LHCN-M2 (cell line): Measurements from ENCODE around the gene MACF1. TPM values are rescaled to one million over a fixed set of nuclear protein-coding genes. Genes with fewer than 3 reads are reported as not detected.

Source experiments
- DNase-seq: peaks from one replicate; pipeline ENCODE4 v3.0.0-alpha.2; 2012; ENCODE audit warnings: low read depth
- total RNA-seq: library from RNA; depleted of rRNA; stranded (reverse); fragments of >200 nt; gene quantifications from 2 replicates; pipeline ENCODE4 v1.2.3, GENCODE V29; 2014

MACF1 gene
- total RNA-seq, 1 experiment from 2014 or later, result 366 TPM

DNA sequence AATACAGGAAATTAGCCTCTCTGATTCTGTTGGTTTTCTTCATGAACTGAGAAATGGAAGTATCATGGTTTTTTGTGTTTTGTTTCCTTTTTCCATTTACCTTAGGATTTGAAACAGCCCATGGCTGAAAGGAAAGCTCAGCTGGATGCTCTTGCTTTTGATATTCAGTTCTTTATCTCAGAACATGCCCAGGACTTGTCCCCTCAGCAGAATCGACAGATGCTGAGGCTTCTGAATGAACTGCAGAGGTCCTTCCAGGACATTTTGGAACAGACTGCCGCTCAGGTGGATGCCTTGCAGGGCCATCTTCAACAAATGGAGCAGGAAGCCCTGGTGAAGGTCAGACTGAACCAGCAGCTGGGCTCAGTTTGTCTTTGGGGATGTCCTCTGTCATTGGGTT is 142.4 kb downstream of the MACF1 start:
- DNase-seq, result no peak

DNA sequence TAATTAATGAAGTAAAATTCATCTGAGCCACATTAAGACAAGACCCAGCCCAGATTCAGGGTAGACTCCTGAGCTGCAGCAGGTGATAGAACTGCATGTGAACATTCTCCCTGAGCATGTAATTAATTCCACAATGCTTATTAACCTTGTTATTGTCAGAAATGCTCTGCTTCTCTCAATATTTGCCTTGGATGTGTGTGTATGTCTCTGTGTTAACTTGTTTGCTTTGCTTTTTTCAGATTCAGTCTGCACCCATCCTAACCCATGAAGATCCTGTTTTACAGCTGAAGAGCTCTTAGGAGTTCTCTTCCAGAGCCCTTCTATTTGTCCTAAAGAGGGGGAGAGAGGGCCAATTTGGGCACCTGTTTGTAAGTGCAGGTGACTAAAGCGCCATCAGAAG is 143.8 kb downstream of the MACF1 start:
- DNase-seq, result no peak

DNA sequence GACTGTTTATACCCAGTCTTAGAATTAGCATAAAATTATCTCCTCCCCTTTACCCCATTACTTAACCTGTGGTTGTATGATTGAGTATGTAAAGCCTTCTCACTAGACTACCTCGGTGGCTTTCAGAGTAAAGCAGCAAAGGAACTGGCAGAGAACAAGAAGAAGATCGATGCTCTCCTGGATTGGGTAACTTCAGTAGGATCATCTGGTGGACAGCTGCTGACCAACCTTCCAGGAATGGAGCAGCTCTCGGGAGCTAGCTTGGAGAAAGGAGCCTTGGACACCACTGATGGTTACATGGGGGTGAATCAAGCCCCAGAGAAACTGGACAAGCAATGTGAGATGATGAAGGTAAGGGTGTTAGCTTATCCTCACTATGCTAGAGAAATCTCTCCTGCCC is 148.4 kb downstream of the MACF1 start:
- peak; percentile 19 for DNase-seq

DNA sequence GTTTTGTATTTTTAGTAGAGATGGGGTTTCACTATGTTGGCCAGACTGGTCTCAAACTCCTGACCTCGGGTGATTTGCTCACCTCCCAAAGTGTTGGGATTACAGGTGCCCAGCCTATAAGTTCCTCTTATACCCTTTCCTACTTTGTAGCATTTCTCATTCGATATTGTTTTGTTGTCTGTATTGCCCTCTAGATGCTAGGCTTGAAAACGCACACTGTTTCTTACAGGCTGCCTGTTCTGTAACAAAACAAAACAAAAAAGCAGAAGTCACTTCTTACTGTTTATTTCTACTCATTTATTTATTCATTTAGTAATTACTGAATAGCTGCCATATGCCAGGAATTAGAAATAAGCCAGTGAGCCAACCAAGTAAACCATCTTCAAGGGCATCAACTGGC is 150.1 kb downstream of the MACF1 start:
- no peak for DNase-seq

DNA sequence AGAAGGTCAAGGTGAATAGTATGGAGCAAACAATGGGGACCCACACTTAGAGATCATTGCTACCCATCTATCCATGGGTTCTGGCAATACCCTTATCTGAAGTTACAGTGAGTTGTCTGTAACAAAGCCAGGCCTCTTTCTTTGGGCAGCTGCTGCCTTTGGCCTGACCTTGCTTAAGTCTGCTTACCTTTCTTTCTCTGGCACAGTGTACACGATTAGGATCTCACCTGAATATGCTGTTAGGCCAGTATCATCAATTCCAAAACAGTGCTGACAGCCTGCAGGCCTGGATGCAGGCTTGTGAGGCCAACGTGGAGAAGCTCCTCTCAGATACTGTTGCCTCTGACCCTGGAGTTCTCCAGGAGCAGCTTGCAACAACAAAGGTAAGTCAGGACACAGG is 154.0 kb downstream of the MACF1 start:
- DNase-seq, result no peak

DNA sequence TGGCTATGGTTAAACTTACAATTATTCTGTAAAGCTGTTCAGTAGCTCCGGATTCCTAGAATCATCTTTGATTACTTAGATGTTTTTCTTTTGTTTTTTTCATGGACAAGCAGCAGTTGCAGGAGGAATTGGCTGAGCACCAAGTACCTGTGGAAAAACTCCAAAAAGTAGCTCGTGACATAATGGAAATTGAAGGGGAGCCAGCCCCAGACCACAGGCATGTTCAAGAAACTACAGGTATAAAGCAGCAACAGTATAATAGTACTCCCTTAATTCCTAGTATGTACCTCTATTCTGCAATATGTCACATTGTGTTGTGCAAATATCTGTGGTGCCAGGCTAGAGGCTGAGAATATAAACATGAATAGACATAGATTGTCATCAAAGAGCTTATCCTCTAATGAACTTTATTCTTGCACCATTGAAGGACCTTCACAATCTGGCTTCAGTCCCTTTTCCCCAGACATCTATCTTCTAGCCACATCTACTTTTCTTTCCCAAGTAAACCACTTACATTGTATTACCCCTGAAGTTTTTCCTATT is 154.6 kb downstream of the MACF1 start:
- no peak for DNase-seq

DNA sequence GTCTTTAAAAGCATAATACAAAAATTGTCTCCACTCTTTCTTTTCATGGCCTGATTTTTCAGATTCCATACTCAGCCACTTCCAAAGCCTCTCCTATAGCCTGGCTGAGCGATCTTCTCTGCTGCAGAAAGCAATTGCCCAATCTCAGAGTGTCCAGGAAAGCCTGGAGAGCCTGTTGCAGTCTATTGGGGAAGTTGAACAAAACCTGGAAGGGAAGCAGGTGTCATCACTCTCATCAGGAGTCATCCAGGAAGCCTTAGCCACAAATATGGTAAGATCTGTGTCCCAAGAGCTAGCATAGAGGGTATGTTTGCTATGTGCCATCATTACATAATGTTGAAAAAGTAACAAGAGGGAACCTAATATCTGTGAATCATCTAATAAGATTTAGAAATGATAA is 156.2 kb downstream of the MACF1 start:
- peak; percentile 33 for DNase-seq

DNA sequence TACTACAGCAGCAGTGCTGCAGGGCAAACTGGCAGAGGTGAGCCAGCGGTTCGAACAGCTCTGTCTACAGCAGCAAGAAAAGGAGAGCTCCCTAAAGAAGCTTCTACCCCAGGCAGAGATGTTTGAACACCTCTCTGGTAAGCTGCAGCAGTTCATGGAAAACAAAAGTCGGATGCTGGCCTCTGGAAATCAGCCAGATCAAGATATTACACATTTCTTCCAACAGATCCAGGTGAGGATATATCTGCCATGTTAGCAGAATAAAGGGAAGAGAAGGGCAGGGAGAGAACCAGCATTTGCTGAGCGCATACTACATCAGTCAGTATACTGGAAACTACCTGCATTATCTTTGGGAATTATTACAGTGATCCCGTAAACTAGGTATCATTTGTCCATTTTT is 157.0 kb downstream of the MACF1 start:
- DNase-seq, result no peak

DNA sequence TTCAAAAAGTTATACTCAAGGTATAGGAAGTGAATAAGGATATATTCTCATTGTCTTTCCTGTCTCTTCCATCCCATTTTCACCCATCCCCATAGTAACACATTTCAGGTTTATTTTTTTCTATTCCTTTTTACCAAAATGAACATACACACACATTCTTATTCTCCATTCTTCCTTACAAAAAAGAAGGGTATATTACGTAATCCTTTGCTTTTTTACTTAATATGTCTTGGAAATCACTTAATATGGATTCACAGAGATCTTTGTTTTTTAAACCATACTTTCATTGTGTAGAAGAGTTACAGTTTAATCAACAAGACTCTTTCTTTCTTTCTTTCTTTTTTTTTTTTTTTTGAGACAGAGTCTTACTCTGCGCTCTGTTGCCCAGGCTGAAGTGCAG is 158.8 kb downstream of the MACF1 start:
- no peak for DNase-seq

DNA sequence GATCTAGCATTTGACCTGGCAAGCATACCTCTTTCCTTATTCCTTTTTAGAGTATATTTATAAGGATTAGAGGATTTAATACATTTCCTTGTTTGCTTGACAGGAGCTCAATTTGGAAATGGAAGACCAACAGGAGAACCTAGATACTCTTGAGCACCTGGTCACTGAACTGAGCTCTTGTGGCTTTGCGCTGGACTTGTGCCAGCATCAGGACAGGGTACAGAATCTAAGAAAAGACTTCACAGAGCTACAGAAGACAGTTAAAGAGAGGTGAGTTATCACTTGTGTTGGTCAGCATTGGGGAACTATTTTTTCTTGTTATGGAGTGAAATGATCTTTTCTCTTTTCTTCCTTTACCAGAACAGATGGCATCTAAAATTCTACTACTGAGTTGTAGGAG is 163.6 kb downstream of the MACF1 start:
- DNase-seq, result no peak

DNA sequence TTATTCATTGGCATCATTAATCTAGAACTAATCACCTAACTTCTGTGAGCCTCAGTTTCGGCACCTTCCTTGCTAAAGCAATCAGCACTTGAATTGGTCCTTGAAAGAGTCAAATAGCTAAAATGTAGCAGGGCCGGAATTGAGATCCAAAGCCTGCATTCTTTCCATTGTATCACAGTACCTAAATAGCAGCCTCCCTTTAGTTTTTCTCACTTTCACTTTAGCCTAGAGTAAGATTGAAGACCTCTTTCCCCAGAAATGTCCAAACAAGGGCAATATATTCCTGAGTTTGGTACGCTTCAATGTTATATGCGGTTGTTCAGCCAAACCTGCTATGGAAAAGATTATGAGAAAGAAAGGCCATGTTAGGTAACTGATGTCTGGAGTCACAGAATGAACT is 165.1 kb downstream of the MACF1 start:
- DNase-seq, result no peak

DNA sequence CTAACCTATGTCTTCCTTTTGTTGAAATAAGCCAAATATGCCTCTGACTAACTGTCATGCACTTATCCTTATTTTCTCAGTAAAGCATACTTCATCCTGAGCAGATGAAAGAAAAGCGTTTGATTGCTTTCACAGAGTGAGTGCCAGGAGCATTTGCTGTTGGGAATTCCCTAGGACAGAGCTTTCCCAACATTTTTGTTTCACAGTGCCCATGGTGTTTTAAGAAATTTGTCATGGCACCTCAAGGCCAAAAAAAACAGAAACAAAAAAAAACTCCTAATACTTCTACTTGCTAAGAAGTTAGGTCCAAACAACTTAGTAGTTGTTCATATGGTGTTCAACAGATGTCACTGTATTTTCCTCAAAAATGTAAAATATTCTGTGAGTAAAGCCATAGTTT is 166.1 kb downstream of the MACF1 start:
- DNase-seq, result peak; percentile 79

DNA sequence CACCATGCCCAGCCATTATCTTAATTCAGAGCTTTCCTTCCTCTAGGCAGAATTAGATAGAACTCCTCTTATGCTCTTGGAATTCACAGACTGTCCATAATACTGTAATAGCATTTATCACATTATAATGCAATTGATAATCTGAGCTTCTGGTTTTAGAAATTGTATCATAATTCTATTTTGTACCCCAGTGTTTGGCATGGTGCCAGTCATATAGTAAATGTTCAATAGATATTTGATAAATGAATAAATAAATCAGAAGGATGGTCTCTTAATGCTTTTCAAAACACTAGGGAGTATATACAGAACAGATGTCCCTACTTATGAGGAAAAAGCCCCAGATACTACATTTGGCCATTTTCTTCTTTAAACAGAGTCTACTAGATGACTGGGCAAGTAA is 167.6 kb downstream of the MACF1 start:
- DNase-seq, result no peak

DNA sequence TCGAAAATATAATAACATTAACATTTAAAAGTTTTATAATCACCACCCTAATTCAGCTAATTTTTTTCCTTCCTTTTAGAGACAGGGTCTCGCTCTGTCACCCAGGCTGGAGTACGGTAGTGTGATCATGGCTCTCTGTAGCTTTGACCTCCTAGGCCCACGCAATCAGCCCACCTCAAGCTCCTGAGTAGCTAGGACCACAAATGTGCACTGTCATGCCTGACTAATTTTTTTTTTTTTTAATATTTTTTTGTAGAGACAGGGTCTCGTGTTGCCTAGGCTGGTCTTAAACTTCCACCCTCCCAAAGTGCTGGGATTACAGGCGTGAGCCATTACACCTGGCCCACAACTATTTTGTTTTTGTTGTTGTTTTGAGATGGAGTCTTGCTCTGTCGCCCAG is 172.2 kb downstream of the MACF1 start:
- DNase-seq, result no peak

DNA sequence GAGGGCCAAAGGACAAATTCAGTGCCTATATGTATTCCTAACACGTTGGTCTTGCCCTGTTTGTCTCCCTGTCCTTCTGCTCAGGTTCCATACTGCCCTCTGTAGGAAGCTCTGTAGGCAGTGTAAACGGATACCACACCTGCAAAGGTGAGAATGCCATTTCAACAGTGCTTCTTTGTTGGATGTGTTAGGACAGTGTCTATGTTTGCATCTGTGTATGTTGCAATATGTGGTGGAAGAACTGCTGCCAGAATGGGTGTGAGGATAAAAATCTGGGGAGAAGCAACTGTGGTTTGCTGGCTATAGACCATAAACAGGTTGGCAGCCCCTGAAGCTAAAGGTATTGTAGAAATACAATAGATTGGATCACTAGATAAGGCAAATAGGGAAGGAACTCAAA is 173.9 kb downstream of the MACF1 start:
- no peak for DNase-seq

DNA sequence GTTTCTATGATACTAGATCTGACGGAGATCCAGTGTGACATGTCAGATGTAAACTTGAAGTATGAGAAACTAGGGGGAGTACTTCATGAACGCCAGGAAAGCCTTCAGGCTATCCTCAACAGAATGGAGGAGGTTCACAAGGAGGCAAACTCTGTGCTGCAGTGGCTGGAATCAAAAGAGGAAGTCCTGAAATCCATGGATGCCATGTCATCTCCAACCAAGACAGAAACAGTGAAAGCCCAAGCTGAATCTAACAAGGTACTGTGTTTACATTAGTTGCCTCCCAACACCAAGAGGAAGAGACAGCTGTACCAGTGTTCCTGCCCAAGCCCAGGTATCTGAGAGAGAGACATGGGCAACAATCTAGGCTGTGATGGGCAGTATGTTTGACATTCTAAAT is 174.7 kb downstream of the MACF1 start:
- no peak for DNase-seq

DNA sequence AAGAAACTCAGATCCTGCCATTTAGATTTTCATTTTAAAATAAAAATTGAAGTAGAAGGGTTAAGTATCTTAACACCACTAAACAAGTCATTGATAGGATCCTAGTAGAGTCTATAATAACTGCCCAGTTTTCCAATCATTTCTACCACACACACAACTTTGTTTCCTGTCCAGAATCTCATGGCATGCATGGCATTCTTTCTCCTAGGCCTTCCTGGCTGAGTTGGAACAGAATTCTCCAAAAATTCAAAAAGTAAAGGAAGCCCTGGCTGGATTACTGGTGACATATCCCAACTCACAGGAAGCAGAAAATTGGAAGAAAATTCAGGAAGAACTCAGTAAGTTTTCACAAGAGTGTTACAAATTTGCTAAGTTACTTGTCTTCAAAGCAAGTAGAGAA is 175.5 kb downstream of the MACF1 start:
- DNase-seq, result no peak

DNA sequence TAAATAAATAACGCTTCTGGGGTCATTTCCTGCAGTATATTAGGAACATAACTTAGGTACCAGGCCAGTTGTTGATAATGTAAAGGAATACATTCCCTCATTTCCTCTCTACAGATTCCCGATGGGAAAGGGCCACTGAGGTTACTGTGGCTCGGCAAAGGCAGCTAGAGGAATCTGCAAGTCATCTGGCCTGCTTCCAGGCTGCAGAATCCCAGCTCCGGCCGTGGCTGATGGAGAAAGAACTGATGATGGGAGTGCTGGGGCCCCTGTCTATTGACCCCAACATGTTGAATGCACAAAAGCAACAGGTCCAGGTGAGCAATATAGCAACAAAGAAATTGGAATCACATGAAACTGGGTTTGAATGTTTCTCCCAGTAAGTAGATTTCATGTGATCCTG is 177.3 kb downstream of the MACF1 start:
- DNase-seq, result no peak

DNA sequence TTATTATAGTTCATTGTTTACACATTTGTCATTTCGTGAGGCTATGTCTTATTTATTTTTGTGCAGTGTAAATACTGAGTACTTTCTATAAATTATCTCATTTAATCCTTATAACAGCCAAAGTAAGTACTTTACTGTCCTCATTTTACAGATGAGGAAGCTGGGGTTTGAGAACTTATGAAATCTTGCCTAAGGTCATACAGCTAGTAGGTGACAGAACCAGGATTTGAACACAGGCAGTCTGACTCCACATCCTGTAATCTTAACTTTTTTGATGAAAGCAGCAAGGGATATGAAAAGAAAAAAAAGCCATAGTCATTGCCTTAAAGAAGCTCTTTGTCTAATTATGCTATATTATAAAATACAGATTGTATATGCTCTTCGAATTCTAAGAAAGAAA is 179.8 kb downstream of the MACF1 start:
- DNase-seq, result no peak

DNA sequence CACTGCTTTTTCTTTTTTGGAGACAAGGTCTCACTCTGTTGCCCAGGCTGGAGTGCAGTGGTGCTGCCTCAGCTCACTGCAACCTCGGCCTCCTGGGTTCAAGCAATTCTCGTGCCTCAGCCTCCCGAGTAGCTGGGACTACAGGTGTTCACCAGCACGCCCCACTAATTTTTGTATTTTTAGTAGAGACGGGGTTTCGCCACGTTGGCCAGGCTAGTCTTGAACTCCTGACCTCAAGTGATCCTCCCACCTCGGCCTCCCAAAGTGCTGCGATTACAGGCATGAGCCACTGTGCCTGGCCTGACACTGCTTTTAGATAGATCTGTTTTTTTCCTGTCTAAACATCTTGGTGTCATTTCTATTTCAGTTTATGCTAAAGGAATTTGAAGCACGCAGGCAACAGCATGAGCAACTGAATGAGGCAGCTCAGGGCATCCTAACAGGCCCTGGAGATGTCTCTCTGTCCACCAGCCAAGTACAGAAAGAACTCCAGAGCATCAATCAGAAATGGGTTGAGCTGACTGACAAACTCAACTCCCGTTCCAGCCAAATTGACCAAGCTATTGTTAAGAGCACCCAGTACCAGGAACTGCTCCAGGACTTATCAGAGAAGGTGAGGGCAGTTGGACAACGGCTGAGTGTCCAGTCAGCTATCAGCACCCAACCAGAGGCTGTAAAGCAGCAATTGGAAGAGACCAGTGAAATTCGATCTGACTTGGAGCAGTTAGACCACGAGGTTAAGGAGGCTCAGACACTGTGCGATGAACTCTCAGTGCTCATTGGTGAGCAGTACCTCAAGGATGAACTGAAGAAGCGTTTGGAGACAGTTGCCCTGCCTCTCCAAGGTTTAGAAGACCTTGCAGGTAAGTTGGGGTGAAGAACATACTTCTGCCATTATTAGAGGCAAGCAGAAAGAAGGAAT is 180.8 kb downstream of the MACF1 start:
- no peak for DNase-seq

DNA sequence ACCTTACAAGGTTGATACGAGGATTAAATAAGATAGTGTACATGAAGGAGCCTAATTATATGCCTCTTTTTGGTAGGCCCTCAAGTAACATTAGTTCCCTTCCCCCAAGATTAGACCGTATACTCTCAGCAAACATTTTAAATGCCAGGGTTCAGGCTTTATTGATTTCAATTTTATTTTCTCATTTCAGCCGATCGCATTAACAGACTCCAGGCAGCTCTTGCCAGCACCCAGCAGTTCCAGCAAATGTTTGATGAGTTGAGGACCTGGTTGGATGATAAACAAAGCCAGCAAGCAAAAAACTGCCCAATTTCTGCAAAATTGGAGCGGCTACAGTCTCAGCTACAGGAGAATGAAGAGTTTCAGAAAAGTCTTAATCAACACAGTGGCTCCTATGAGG is 182.5 kb downstream of the MACF1 start:
- no peak for DNase-seq

DNA sequence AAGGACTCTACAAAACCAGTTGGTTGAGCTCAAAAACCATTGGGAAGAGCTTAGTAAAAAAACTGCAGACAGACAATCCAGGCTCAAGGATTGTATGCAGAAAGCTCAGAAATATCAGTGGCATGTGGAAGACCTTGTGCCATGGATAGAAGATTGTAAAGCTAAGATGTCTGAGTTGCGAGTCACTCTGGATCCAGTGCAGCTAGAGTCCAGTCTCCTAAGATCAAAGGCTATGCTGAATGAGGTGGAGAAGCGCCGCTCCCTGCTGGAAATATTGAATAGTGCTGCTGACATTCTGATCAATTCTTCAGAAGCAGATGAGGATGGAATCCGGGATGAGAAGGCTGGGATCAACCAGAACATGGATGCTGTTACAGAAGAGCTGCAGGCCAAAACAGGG is 183.0 kb downstream of the MACF1 start:
- peak; percentile 89 for DNase-seq
